ENCODE data around the gene RIPK3.

DNA sequence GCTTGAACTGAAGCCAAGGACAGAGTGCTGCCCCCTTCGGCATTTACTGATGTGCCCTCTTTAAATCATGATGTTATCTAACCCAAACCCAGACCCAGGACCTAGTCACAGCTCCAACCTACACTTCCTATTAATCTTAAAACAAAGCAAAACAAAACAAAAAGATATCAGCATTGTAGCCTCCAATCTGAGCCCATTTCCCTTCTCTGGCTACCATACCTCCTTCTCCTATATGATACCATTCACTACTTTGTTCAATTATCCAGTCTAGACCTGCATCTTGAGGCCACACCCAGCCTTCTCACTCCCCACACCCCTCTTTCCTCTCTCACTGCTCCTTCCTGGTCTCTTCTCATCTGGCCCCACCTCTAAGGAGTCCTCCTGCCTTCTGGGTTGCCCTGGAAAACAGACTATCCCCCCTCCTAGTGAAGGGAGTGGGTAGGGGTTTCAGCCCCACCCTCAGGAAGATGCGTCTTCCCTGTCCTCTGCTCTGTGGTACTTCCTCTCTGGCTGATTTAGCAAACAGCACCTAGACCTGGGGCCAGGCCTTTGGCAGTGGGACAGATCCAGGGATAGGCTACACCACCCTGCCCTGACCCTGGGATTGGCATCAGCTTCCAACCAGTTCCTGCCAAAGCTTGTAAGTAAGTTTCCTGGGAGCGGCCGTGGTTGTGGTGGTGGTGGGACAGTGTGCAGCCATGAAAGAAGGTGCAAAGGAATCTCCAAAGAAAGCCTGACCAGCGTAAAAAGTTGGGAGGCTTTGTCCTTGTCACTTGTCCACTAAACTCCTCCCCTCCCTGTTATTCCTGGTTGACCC lies 25.2 kb downstream of the RIPK3 start:
- TF ChIP-seq, protein P1, sequence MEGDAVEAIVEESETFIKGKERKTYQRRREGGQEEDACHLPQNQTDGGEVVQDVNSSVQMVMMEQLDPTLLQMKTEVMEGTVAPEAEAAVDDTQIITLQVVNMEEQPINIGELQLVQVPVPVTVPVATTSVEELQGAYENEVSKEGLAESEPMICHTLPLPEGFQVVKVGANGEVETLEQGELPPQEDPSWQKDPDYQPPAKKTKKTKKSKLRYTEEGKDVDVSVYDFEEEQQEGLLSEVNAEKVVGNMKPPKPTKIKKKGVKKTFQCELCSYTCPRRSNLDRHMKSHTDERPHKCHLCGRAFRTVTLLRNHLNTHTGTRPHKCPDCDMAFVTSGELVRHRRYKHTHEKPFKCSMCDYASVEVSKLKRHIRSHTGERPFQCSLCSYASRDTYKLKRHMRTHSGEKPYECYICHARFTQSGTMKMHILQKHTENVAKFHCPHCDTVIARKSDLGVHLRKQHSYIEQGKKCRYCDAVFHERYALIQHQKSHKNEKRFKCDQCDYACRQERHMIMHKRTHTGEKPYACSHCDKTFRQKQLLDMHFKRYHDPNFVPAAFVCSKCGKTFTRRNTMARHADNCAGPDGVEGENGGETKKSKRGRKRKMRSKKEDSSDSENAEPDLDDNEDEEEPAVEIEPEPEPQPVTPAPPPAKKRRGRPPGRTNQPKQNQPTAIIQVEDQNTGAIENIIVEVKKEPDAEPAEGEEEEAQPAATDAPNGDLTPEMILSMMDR (IDR thresholded peaks at IDR 0.05; ENCODE audit: poor library complexity): no peak
- TF ChIP-seq EZH2 (IDR thresholded peaks at IDR 0.05; ENCODE audit: borderline replicate concordance) (no peak), EZH2phosphoT487 (IDR thresholded peaks at IDR 0.05; ENCODE audit: low read depth, severe bottlenecking, unreplicated experiment) (no peak)
